MCF 10A (cell line): Measurements from ENCODE around the gene RHCG. TPM values are rescaled to one million over a fixed set of nuclear protein-coding genes. Genes with fewer than 3 reads are reported as not detected.

ENCODE experiments used
- BruUV-seq: library from RNA; stranded (reverse); fragments of 400-500 nt; replicated peaks from 2 replicates; lab custom pipeline; 2021; lab: Mats Ljungman, UMichigan
- CTCF ChIA-PET: fragments of 300-600 bp; sonication (Branson Sonifier 250); formaldehyde crosslinking; extraction: SDS; loops from one replicate; lab custom pipeline; 2021; ENCODE audit warnings: antibody characterized with exemption, inconsistent platforms; lab: Yijun Ruan, JAX
- POLR2A ChIA-PET: fragments of 300-600, 350-650 bp; sonication (Branson Sonifier 250); formaldehyde crosslinking; extraction: SDS; loops from one replicate; lab custom pipeline; 2020; ENCODE audit warnings: antibody characterized with exemption, inconsistent platforms; lab: Yijun Ruan, JAX
- DNase-seq: peaks from one replicate; pipeline ENCODE4 v3.0.0-alpha.2; 2018; ENCODE audit not compliant: unreplicated experiment
- H3K27ac Mint-ChIP-seq: one replicate; pipeline ENCODE4 v1.8.0; 2022; ENCODE audit warnings: mild to moderate bottlenecking, low read depth, mixed read lengths; ENCODE audit not compliant: unreplicated experiment
- H3K27me3 Mint-ChIP-seq: one replicate; pipeline ENCODE4 v1.8.0; 2022; ENCODE audit warnings: mixed read lengths; ENCODE audit not compliant: insufficient read depth, unreplicated experiment
- H3K36me3 Mint-ChIP-seq: one replicate; pipeline ENCODE4 v1.8.0; 2022; ENCODE audit warnings: mild to moderate bottlenecking, moderate library complexity, mixed read lengths; ENCODE audit not compliant: insufficient read depth, unreplicated experiment
- H3K4me1 Mint-ChIP-seq: one replicate; pipeline ENCODE4 v1.8.0; 2022; ENCODE audit warnings: mixed read lengths; ENCODE audit not compliant: insufficient read depth, unreplicated experiment
- H3K4me3 Mint-ChIP-seq: one replicate; pipeline ENCODE4 v1.8.0; 2022; ENCODE audit warnings: mild to moderate bottlenecking, moderate library complexity, mixed read lengths; ENCODE audit not compliant: unreplicated experiment
- H3K9me3 Mint-ChIP-seq: one replicate; pipeline ENCODE4 v1.8.0; 2022; ENCODE audit warnings: mixed read lengths; ENCODE audit not compliant: unreplicated experiment
- intact Hi-C: fragments of 100-400 bp; cut with micrococcal nuclease; formaldehyde crosslinking; loops from 2 replicates; pipeline ENCODE4 v1.14.1; 2022
- total RNA-seq: library from RNA; stranded (reverse); gene quantifications from 2 replicates; pipeline ENCODE4 v1.2.3, GENCODE V29; 2022
- TF ChIP-seq, protein P1 (sequence below): fragments of 200-600 bp; IDR thresholded peaks from one replicate; pipeline ENCODE4 v1.8.0; 2022; ENCODE audit warnings: antibody characterized with exemption, mild to moderate bottlenecking; ENCODE audit not compliant: unreplicated experiment

The RHCG gene
- total RNA-seq, 1 experiment from 2014 or later: not detected

DNA sequence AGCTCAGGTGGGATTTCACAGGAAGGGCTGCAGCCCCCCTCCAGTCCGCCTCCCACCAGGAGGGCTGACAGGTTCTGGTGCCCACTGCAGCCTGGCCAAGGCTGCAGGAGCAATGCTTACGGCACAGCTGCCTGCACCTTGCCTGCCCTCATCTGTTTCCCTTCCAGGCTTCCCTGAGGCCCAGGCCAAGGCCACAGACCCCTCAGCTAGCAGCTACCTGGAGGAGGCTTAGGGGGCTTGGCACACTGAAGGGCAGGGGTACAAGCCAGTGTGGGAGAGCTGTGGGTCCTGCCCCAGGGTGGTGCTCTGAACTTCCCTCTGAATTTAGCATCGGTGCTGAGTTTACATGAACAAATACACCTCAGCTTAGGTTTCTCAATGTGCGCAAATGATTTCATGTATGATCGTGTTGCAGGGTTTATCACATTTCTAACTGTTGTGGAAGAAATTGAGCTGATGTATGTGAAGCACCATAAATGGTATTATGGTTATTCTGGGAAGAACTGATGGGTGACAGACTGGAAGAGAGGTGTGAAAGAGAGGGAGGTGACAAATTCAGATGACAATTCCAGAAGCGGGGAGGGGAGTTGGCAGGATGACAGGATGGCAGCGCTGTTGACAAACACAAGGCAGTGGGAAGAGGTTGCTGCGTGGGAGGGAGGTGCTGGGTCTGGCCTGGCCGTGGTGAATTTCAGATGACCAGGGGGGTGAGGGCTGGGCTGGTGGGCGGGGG is 6.1 kb downstream of the RHCG start:
- ChIA-PET CTCF (interaction anchor here (0.7 to 1.5 kb wide), 5 partner anchors 17 to 132 kb away, joined by 3 to 5 read pairs (median 4); no protein-coding TSS in a partner anchor), POLR2A (no interaction called here)
- H3K27ac Mint-ChIP-seq: no peak overlapping the region
- H3K36me3 Mint-ChIP-seq: no peaks in the 10 kb centered on the region
- H3K4me3 Mint-ChIP-seq: no peak overlapping the region
- intact Hi-C loops: no loop called here
- no peaks in the 10 kb centered on the region for H3K9me3 Mint-ChIP-seq
- no peak for DNase-seq
- peaks cover 12% of the 10 kb centered on the region for H3K4me1 Mint-ChIP-seq
- no TSS peak for BruUV-seq
- peaks cover 11% of the 10 kb centered on the region for H3K27me3 Mint-ChIP-seq
- TF ChIP-seq, protein P1, sequence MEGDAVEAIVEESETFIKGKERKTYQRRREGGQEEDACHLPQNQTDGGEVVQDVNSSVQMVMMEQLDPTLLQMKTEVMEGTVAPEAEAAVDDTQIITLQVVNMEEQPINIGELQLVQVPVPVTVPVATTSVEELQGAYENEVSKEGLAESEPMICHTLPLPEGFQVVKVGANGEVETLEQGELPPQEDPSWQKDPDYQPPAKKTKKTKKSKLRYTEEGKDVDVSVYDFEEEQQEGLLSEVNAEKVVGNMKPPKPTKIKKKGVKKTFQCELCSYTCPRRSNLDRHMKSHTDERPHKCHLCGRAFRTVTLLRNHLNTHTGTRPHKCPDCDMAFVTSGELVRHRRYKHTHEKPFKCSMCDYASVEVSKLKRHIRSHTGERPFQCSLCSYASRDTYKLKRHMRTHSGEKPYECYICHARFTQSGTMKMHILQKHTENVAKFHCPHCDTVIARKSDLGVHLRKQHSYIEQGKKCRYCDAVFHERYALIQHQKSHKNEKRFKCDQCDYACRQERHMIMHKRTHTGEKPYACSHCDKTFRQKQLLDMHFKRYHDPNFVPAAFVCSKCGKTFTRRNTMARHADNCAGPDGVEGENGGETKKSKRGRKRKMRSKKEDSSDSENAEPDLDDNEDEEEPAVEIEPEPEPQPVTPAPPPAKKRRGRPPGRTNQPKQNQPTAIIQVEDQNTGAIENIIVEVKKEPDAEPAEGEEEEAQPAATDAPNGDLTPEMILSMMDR: no peak

DNA sequence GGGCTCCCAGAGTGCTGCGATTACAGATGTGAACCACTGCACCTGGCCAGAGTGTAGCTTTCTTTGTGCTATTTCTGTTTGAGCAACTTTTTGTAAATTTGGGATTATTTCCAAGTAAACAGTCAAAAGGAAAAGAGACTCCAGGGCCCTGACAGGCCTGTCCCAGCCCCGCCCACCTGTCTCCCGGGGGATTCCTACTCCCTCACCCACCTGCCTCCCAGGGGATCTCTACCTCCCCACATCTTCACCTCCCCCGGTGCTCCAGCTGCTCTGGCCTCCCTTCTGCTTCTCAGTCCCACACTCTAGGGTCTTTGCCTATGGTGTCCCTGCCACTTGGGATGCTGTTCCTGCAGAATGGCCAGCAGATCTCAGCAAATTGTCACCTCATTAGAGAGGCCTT is 7.0 kb downstream of the RHCG start:
- Mint-ChIP-seq H3K9me3 (no peaks in the 10 kb centered on the region), H3K27me3 (peaks cover 11% of the 10 kb centered on the region), H3K4me1 (peaks cover 9% of the 10 kb centered on the region), H3K4me3 (no peak overlapping the region), H3K36me3 (no peaks in the 10 kb centered on the region), H3K27ac (no peak overlapping the region)
- TF ChIP-seq, protein P1: no peak
- intact Hi-C loops: no loop called here
- ChIA-PET POLR2A (no interaction called here), CTCF (interaction anchor here (0.6 to 1.0 kb wide), 2 partner anchors 45 to 53 kb away, joined by 3 to 4 read pairs; no protein-coding TSS in a partner anchor)
- no peak for DNase-seq
- no TSS peak for BruUV-seq

DNA sequence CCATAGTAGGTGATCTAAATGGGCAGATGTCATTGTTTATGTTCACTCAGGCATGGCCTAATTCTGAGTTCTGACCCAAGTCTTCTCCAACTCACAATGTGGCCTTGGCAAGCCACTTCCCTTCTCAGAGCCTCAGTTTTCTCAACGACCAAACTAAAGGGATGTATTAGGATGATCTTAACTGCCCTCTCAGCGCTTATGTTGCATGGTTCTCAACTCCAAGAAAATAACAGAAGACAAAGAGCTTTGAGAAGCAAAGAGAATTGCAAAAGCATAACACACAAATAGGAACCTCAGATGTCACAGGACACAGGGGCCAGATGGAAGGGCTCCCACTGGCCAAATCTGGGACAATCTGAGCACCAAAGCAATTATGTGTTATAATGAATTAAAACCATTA is 8.6 kb downstream of the RHCG start:
- ChIA-PET CTCF (no interaction called here), POLR2A (no interaction called here)
- Mint-ChIP-seq H3K36me3 (peaks cover 7% of the 10 kb centered on the region), H3K4me3 (no peak overlapping the region), H3K27me3 (peaks cover 11% of the 10 kb centered on the region), H3K4me1 (peaks cover 9% of the 10 kb centered on the region), H3K9me3 (no peaks in the 10 kb centered on the region), H3K27ac (no peak overlapping the region)
- TF ChIP-seq, protein P1: no peak
- intact Hi-C loops: no loop called here
- BruUV-seq: no TSS peak
- DNase-seq: no peak

DNA sequence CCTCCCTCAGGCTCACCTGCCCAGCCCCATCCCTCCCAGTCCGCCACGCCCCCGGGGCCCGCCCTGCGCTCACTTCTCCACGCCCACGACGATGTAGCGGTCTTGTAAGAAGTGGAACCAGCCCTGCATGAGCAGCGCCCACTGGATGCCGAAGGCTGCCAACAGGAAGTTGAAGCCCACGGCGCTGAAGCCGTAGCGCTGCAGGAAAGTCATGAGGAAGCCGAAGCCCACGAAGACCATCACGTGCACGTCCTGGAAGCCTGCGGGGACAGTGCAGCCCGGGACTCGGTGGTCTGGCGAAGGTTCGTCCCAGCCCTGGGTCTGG is 9.7 kb downstream of the RHCG start:
- peaks cover 9% of the 10 kb centered on the region for H3K4me1 Mint-ChIP-seq
- no peak overlapping the region for H3K27ac Mint-ChIP-seq
- no peak overlapping the region for H3K4me3 Mint-ChIP-seq
- BruUV-seq: no TSS peak
- CTCF ChIA-PET: no interaction called here
- peaks cover 11% of the 10 kb centered on the region for H3K27me3 Mint-ChIP-seq
- TF ChIP-seq, protein P1: no peak
- intact Hi-C loops: no loop called here
- H3K9me3 Mint-ChIP-seq: no peaks in the 10 kb centered on the region
- DNase-seq: no peak
- POLR2A ChIA-PET: no interaction called here
- H3K36me3 Mint-ChIP-seq: peaks cover 7% of the 10 kb centered on the region
